Inflammatory macrophage (primary cell): ENCODE measurements around the gene RNF113B.

Experiments used
- DNase-seq, 2 donors: peaks; one replicate each; pipeline ENCODE4 v3.0.0-alpha.2; 2020 to 2022
- total RNA-seq, 18 experiments: gene quantifications; one replicate each; lab custom pipeline; 2026; ENCODE audit warnings: mixed read lengths in 6 of 18, inconsistent platforms in 2 of 18; lab: John Stamatoyannopoulos, UW

Gene RNF113B
- total RNA-seq = 0 to 0.06 (median 0) reads per million in 18 experiments

GRCh38 chr13:98176777-98177608 lies at the start of gene RNF113B:
RNF113B (minus strand) TSS chr13:98177269; CDS start chr13:98177236, 33 bp downstream.
- no peak for DNase-seq

- no peak for DNase-seq
Measured at GRCh38 chr13:98226496-98226895, 49.4 kb upstream of the RNF113B start.

GRCh38 chr13:98225036-98225940 lies 48.2 kb upstream of the RNF113B start:
- no peak for DNase-seq

GRCh38 chr13:98224557-98224956 lies 47.5 kb upstream of the RNF113B start:
- DNase-seq = no peak

GRCh38 chr13:98223741-98224140 lies 46.7 kb upstream of the RNF113B start:
- no peak for DNase-seq

- DNase-seq = no peak
Measured at GRCh38 chr13:98222816-98223215, 45.7 kb upstream of the RNF113B start.

- DNase-seq = no peak
Measured at GRCh38 chr13:98222081-98222554, 45.0 kb upstream of the RNF113B start.

GRCh38 chr13:98221234-98221633 lies 44.2 kb upstream of the RNF113B start:
- no peak for DNase-seq

- DNase-seq = no peak
Measured at GRCh38 chr13:98220271-98220791, 43.3 kb upstream of the RNF113B start.

GRCh38 chr13:98219685-98220084 lies 42.6 kb upstream of the RNF113B start:
- no peak for DNase-seq

GRCh38 chr13:98217597-98217996 lies 40.5 kb upstream of the RNF113B start:
- DNase-seq = no peak

GRCh38 chr13:98216711-98217285 lies 39.7 kb upstream of the RNF113B start:
- no peak for DNase-seq

GRCh38 chr13:98216135-98216565 lies 39.1 kb upstream of the RNF113B start:
- DNase-seq = no peak

- no peak for DNase-seq
Measured at GRCh38 chr13:98215508-98215907, 38.4 kb upstream of the RNF113B start.

GRCh38 chr13:98214707-98215106 lies 37.6 kb upstream of the RNF113B start:
- no peak for DNase-seq

GRCh38 chr13:98214008-98214643 lies 37.1 kb upstream of the RNF113B start:
- no peak for DNase-seq

GRCh38 chr13:98213354-98213753 lies 36.3 kb upstream of the RNF113B start:
- no peak for DNase-seq

GRCh38 chr13:98212763-98213162 lies 35.7 kb upstream of the RNF113B start:
- DNase-seq = no peak

- DNase-seq = no peak
Measured at GRCh38 chr13:98208606-98209005, 31.5 kb upstream of the RNF113B start.

GRCh38 chr13:98207416-98207815 lies 30.3 kb upstream of the RNF113B start:
- no peak for DNase-seq

- DNase-seq = no peak
Measured at GRCh38 chr13:98206946-98207345, 29.9 kb upstream of the RNF113B start.

- no peak for DNase-seq
Measured at GRCh38 chr13:98204546-98204945, 27.5 kb upstream of the RNF113B start.
